MM.1S (cell line): ENCODE results near the gene NUP50.

Source experiments
- DNase-seq: peaks from one replicate; pipeline ENCODE4 v3.0.0-alpha.2; 2015
- H2AFZ ChIP-seq: fragments of 300-600 bp; sonication (generic); 2 replicates; pipeline ENCODE4 v1.6.0; 2016; ENCODE audit warnings: antibody characterized with exemption, low read length
- H3F3A ChIP-seq: fragments of 300-600 bp; sonication (generic); 2 replicates; pipeline ENCODE4 v1.6.1; 2016; ENCODE audit warnings: mild to moderate bottlenecking, antibody characterized with exemption, low read length, moderate library complexity, mixed read lengths; ENCODE audit not compliant: insufficient read depth
- H3K27ac ChIP-seq: fragments of 300-600 bp; sonication (generic); 2 replicates; pipeline ENCODE4 v1.5.1; 2016; ENCODE audit warnings: mild to moderate bottlenecking, low read length
- H3K27me3 ChIP-seq: fragments of 300-600 bp; sonication (generic); replicated peaks from 2 replicates; pipeline ENCODE4 v1.6.0; 2016; ENCODE audit warnings: low read length; ENCODE audit not compliant: insufficient read depth
- H3K36me3 ChIP-seq: fragments of 300-600 bp; sonication (generic); replicated peaks from 2 replicates; pipeline ENCODE4 v1.6.1; 2016; ENCODE audit warnings: mild to moderate bottlenecking, low read length, mixed read lengths; ENCODE audit not compliant: insufficient read depth
- H3K4me1 ChIP-seq: fragments of 300-600 bp; sonication (generic); 2 replicates; pipeline ENCODE4 v1.6.1; 2016; ENCODE audit warnings: low read length, mixed read lengths
- H3K4me2 ChIP-seq: fragments of 300-600 bp; sonication (generic); 2 replicates; pipeline ENCODE4 v1.6.0; 2016; ENCODE audit warnings: low read depth, low read length
- H3K4me3 ChIP-seq: fragments of 300-600 bp; sonication (generic); 2 replicates; pipeline ENCODE4 v1.5.1; 2016; ENCODE audit warnings: low read length, mixed read lengths
- H3K79me2 ChIP-seq: fragments of 300-600 bp; sonication (generic); 2 replicates; pipeline ENCODE4 v1.6.1; 2016; ENCODE audit warnings: mixed run types, low read length, mixed read lengths
- H3K9ac ChIP-seq: fragments of 300-600 bp; sonication (generic); 2 replicates; pipeline ENCODE4 v1.6.1; 2016; ENCODE audit warnings: low read length, mixed read lengths
- H3K9me2 ChIP-seq: fragments of 300-600 bp; sonication (generic); replicated peaks from 2 replicates; pipeline ENCODE4 v1.6.1; 2016; ENCODE audit warnings: mild to moderate bottlenecking, low read length, mixed read lengths; ENCODE audit not compliant: insufficient read depth
- H3K9me3 ChIP-seq: fragments of 300-600 bp; sonication (generic); replicated peaks from 2 replicates; pipeline ENCODE4 v1.6.1; 2016; ENCODE audit warnings: mild to moderate bottlenecking, low read length, mixed read lengths; ENCODE audit not compliant: insufficient read depth
- H4K20me1 ChIP-seq: fragments of 300-600 bp; sonication (generic); 2 replicates; pipeline ENCODE4 v1.6.1; 2016; ENCODE audit warnings: mild to moderate bottlenecking, low read length, moderate library complexity, mixed read lengths; ENCODE audit not compliant: insufficient read depth
- EZH2 ChIP-seq: fragments of 300-600 bp; sonication (generic); optimal IDR thresholded peaks from 2 replicates; pipeline ENCODE3; 2017; ENCODE audit warnings: low read depth, mild to moderate bottlenecking, antibody characterized with exemption, low read length, mixed read lengths
- EZH2phosphoT487 ChIP-seq: fragments of 300-600 bp; sonication (generic); IDR thresholded peaks from 2 replicates; pipeline ENCODE4 v1.6.1; 2018; ENCODE audit warnings: antibody characterized with exemption, low read length
- TF ChIP-seq, protein P1 (sequence below): fragments of 300-600 bp; sonication (generic); IDR thresholded peaks from 2 replicates; pipeline ENCODE4 v1.5.1; 2016; ENCODE audit warnings: antibody characterized with exemption, low read length, mixed read lengths

The NUP50 gene

GRCh38 chr22:45198463-45198795 is 34.7 kb downstream of the NUP50 start:
- no peaks in the 10 kb centered on the region for H3K9me2 ChIP-seq
- no peak for DNase-seq
- TF ChIP-seq EZH2 = no peak
- TF ChIP-seq, protein P1, sequence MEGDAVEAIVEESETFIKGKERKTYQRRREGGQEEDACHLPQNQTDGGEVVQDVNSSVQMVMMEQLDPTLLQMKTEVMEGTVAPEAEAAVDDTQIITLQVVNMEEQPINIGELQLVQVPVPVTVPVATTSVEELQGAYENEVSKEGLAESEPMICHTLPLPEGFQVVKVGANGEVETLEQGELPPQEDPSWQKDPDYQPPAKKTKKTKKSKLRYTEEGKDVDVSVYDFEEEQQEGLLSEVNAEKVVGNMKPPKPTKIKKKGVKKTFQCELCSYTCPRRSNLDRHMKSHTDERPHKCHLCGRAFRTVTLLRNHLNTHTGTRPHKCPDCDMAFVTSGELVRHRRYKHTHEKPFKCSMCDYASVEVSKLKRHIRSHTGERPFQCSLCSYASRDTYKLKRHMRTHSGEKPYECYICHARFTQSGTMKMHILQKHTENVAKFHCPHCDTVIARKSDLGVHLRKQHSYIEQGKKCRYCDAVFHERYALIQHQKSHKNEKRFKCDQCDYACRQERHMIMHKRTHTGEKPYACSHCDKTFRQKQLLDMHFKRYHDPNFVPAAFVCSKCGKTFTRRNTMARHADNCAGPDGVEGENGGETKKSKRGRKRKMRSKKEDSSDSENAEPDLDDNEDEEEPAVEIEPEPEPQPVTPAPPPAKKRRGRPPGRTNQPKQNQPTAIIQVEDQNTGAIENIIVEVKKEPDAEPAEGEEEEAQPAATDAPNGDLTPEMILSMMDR = no peak
- TF ChIP-seq EZH2phosphoT487 = no peak
- no peaks in the 10 kb centered on the region for H3K9me3 ChIP-seq
- no peaks in the 10 kb centered on the region for H3K27me3 ChIP-seq
- no peak overlapping the region for H3K4me2 ChIP-seq
- H3F3A ChIP-seq = no peaks in the 10 kb centered on the region
- H2AFZ ChIP-seq = no peak overlapping the region
- H3K27ac ChIP-seq = no peak overlapping the region
- no peaks in the 10 kb centered on the region; the same call in 1 of the 2 replicates for H3K36me3 ChIP-seq
- H3K4me3 ChIP-seq = no peak overlapping the region
- no peaks in the 10 kb centered on the region for H4K20me1 ChIP-seq
- no peak overlapping the region for H3K9ac ChIP-seq
- no peaks in the 10 kb centered on the region for H3K79me2 ChIP-seq
- H3K4me1 ChIP-seq = no peaks in the 10 kb centered on the region

GRCh38 chr22:45199723-45200122 is 36.0 kb downstream of the NUP50 start:
- no peak overlapping the region for H3K9ac ChIP-seq
- H3K4me2 ChIP-seq = no peak overlapping the region
- H3K27ac ChIP-seq = no peak overlapping the region
- H4K20me1 ChIP-seq = no peaks in the 10 kb centered on the region
- H2AFZ ChIP-seq = no peak overlapping the region
- H3K9me2 ChIP-seq = no peaks in the 10 kb centered on the region
- TF ChIP-seq EZH2 (no peak), EZH2phosphoT487 (no peak)
- TF ChIP-seq, protein P1 = no peak
- no peak overlapping the region for H3K4me3 ChIP-seq
- H3K79me2 ChIP-seq = no peaks in the 10 kb centered on the region
- H3K27me3 ChIP-seq = no peaks in the 10 kb centered on the region
- DNase-seq = no peak
- no peaks in the 10 kb centered on the region for H3K4me1 ChIP-seq
- H3F3A ChIP-seq = no peaks in the 10 kb centered on the region
- no peaks in the 10 kb centered on the region for H3K9me3 ChIP-seq
- H3K36me3 ChIP-seq = no peaks in the 10 kb centered on the region; the same call in 1 of the 2 replicates

DNA sequence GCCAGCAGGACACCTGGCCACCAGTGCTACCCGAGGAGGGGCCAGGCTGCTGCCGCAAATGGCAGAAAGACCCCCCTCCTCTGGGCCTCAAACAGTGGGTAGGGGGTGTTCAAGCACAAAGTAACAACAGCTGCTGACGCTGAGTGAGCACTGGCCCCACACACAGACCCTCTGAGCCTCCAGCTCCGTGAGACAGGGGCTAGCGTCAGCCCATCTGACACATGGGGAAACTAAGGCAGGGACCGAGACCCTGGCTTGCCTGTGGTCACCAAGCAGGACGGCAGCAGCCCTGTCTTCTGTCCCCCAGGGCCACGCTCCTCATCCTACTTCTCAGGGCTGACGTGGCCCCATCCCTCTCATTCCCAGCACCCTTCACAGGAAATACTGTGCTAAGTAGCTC is 36.5 kb downstream of the NUP50 start:
- no peaks in the 10 kb centered on the region for H3F3A ChIP-seq
- H3K9me3 ChIP-seq = no peaks in the 10 kb centered on the region
- H3K27me3 ChIP-seq = no peaks in the 10 kb centered on the region
- H3K27ac ChIP-seq = no peak overlapping the region
- no peak for DNase-seq
- no peak overlapping the region for H3K4me2 ChIP-seq
- H3K79me2 ChIP-seq = no peaks in the 10 kb centered on the region
- no peaks in the 10 kb centered on the region for H3K9me2 ChIP-seq
- H3K4me1 ChIP-seq = no peaks in the 10 kb centered on the region
- no peaks in the 10 kb centered on the region; the same call in 1 of the 2 replicates for H3K36me3 ChIP-seq
- H4K20me1 ChIP-seq = no peaks in the 10 kb centered on the region
- no peak overlapping the region for H3K9ac ChIP-seq
- H2AFZ ChIP-seq = no peak overlapping the region
- no peak for TF ChIP-seq EZH2
- TF ChIP-seq, protein P1 = no peak
- no peak for TF ChIP-seq EZH2phosphoT487
- H3K4me3 ChIP-seq = no peak overlapping the region
